Fibroblast of the aortic adventitia (primary cell): ENCODE results near the gene FAM78A. TPM values are rescaled to one million over a fixed set of nuclear protein-coding genes. Genes with fewer than 3 reads are reported as not detected.

Experiments
- DNase-seq: peaks from one replicate; pipeline ENCODE4 v3.0.0-alpha.2; 2010; ENCODE audit warnings: low read depth
- H3K4me3 ChIP-seq: 2 replicates; pipeline ENCODE4 v1.5.1; 2011; ENCODE audit warnings: low read depth, mild to moderate bottlenecking, control low read depth, low read length, moderate library complexity
- total RNA-seq: library from RNA; depleted of rRNA; stranded (reverse); fragments of >200 nt; gene quantifications from 2 replicates; pipeline ENCODE4 v1.2.3, GENCODE V29; 2012; ENCODE audit warnings: low replicate concordance
- TF ChIP-seq, protein P1 (sequence below): IDR thresholded peaks from 2 replicates; pipeline ENCODE4 v1.5.1; 2011; ENCODE audit warnings: mild to moderate bottlenecking, low read length, control low read depth, inconsistent platforms; ENCODE audit not compliant: insufficient read depth

The FAM78A gene
- total RNA-seq, 1 donor = 0.36 TPM

GRCh38 chr9:131318231-131319085 is 42.1 kb upstream of the FAM78A start:
- no peak for DNase-seq
- no peak overlapping the region for H3K4me3 ChIP-seq
- TF ChIP-seq, protein P1, sequence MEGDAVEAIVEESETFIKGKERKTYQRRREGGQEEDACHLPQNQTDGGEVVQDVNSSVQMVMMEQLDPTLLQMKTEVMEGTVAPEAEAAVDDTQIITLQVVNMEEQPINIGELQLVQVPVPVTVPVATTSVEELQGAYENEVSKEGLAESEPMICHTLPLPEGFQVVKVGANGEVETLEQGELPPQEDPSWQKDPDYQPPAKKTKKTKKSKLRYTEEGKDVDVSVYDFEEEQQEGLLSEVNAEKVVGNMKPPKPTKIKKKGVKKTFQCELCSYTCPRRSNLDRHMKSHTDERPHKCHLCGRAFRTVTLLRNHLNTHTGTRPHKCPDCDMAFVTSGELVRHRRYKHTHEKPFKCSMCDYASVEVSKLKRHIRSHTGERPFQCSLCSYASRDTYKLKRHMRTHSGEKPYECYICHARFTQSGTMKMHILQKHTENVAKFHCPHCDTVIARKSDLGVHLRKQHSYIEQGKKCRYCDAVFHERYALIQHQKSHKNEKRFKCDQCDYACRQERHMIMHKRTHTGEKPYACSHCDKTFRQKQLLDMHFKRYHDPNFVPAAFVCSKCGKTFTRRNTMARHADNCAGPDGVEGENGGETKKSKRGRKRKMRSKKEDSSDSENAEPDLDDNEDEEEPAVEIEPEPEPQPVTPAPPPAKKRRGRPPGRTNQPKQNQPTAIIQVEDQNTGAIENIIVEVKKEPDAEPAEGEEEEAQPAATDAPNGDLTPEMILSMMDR = no peak

DNA sequence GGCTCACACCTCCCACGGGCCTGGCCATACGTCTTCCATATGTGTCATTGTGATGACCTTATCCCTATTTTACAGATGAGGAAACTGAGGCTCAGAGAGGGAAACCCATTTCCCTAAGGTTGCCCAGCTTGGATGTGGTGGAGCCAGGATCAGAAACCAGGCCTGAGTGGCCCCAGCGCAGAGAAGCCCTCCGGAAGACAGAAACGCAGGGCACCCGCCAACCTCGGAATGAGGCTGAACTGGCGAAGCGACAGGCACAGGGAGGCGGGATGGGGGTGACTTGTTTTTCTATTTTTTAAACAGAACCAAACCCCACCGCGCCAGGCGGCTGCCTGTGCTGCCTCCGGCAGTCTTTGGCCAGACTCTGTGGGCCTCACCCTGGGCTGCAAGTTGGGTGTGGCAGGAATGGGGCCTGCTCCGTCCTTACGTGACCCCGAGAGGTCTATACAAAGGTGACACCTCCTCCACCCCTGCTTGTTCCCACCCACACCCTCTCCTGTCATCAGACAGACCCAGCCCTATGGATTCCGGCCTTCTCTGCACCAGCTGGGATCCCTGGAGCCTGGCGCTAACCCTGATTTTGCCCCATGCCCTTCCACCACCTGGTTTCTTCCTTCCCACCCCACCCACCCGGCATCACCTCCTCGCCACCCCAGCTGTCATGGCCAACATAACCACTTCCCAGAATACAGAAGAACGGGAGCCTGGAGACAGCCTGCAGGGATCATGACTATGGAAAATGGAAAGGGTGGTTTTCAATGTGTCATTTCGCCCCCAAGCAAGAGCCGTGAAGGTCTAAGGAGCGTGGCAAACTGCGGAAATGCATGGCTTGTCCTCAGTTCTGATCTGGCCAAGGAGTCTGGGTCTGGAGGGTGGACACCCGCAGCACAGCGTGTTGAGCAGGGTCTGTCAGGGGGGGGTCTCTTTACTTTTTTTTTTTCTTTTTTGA is 36.8 kb upstream of the FAM78A start:
- no peak for DNase-seq
- TF ChIP-seq, protein P1 = no peak
- H3K4me3 ChIP-seq = no peak overlapping the region

DNA sequence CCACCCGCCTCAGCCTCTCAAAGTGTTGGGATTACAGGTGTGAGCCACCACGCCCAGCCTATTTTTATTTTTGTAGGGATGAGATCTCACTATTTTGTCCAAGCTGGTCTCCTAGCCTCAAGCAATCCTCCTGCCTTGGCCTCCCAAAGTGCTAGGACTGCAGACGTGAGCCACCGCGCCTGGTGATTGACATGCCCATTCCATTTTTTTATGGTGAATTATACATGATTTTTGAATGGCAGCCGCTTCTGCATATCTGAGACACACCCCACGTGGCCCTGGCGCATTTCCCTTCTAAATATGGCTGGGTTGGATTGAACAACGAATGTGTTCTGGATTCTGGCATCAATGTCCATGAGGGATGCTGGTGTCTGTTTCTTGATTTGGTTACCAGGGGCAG is 35.9 kb upstream of the FAM78A start:
- no peak overlapping the region for H3K4me3 ChIP-seq
- TF ChIP-seq, protein P1 = no peak
- no peak for DNase-seq

DNA sequence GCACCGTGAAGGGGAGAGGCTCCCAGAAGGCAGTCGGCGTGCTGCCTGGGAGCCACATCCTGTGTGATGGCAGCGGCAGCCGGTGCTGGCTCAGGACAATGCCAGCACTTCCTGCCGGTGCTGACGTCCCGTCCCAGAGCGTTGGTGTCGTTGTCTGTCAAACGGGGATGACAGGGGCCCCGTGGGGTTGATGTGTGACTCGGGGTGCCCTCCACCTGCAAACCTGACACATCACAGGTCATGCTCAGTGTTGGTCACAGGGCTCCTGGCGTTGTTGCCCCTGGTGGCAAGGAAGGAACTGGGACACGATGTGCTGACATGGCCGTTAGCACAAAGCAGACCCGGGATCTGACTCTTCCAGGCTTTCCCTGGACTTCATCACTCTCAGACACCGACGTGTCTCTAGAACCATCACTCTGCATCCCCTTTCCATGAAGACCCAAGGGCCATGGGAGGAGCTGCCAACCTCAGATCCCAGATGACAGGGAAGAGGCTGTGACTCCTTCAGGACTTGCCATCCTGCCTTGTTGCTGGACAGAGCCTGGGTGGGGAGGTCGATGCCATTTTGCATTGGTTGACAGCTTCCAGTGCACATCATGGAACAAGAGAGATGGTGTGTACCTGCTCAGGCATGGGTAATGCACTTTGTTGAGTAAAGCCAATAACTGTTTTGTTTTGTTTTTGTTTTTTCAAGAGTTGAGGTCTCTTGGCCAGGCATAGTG is 34.7 kb upstream of the FAM78A start:
- H3K4me3 ChIP-seq = no peak overlapping the region
- TF ChIP-seq, protein P1 = no peak
- no peak for DNase-seq

GRCh38 chr9:131309530-131310276 is 33.4 kb upstream of the FAM78A start:
- TF ChIP-seq, protein P1 = no peak
- no peak overlapping the region for H3K4me3 ChIP-seq
- no peak for DNase-seq

DNA sequence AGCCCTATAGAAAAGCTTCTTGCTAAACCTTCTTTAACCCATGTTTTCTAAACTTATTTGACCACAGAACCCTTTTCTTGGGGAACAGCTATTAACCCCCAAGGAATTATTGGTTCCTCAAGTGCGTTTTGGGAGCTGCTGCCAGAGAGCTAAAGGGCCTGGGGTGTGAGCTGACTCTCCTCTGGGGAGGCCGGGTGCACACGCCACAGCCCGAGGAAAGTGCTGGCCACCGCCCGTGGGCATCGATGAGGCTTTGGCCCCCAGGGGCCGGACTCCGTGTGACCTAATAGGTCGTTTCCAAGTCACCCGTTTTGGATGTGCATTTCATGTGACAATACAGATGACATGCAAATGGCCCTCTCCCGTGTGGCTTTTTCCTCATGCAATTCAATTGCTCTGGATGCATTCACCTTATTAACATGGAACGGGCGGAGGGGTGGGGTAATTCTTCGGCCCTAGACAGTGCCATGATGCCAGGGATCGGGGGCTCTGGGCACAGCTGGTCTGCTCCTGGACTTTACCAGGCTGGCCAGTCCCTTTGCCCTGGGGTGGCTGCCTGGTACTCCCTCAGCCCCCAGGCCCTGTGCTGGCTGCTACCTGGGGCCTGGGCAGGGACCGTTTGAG is 32.7 kb upstream of the FAM78A start:
- DNase-seq = no peak
- TF ChIP-seq, protein P1 = no peak
- H3K4me3 ChIP-seq = no peak overlapping the region
